ENCODE results near the gene ZNF83. TPM values are rescaled to one million over a fixed set of nuclear protein-coding genes. Genes with fewer than 3 reads are reported as not detected.
"Not testable (repeated sequence)": the region's sequence is repeated elsewhere in the genome, so short reads cannot be mapped to it uniquely, and the experiment has no call there.

Gene ZNF83
- total RNA-seq, 1 experiment from 2014 or later: 45.4 TPM

- TF ChIP-seq, protein P1, sequence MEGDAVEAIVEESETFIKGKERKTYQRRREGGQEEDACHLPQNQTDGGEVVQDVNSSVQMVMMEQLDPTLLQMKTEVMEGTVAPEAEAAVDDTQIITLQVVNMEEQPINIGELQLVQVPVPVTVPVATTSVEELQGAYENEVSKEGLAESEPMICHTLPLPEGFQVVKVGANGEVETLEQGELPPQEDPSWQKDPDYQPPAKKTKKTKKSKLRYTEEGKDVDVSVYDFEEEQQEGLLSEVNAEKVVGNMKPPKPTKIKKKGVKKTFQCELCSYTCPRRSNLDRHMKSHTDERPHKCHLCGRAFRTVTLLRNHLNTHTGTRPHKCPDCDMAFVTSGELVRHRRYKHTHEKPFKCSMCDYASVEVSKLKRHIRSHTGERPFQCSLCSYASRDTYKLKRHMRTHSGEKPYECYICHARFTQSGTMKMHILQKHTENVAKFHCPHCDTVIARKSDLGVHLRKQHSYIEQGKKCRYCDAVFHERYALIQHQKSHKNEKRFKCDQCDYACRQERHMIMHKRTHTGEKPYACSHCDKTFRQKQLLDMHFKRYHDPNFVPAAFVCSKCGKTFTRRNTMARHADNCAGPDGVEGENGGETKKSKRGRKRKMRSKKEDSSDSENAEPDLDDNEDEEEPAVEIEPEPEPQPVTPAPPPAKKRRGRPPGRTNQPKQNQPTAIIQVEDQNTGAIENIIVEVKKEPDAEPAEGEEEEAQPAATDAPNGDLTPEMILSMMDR (conservative IDR thresholded peaks at IDR 0.05; ENCODE audit: low read depth, low read length): no peak
- no peak for TF ChIP-seq EZH2 (IDR thresholded peaks at IDR 0.05; ENCODE audit: low read length, unreplicated experiment)
- TF ChIP-seq EZH2phosphoT487 (IDR thresholded peaks at IDR 0.05; ENCODE audit: borderline replicate concordance, low read length): no peak
Measured at GRCh38 chr19:52635786-52636570, 2.2 kb downstream of the ZNF83 start.

GRCh38 chr19:52627441-52627840 is 10.7 kb downstream of the ZNF83 start:
- H3K9me3 ChIP-seq (ENCODE audit: low read length); H3K4me2 ChIP-seq (ENCODE audit: low read length); H3K9ac ChIP-seq (ENCODE audit: low read length); H3K4me3 ChIP-seq (ENCODE audit: low read length); H3K27me3 ChIP-seq (ENCODE audit: low read length); intact Hi-C loops (cut with micrococcal nuclease); H3K4me1 ChIP-seq (ENCODE audit: insufficient read depth, low read length); H3K9me2 ChIP-seq (replicated peaks; ENCODE audit: low read length); H4K20me1 ChIP-seq (ENCODE audit: low read length); CTCF ChIA-PET; H3F3A ChIP-seq (ENCODE audit: low read length, unreplicated experiment); DNase-seq; H3K27ac ChIP-seq (ENCODE audit: low read length); H2AFZ ChIP-seq (ENCODE audit: low read length); H3K79me2 ChIP-seq (ENCODE audit: low read length); ATAC-seq; BruUV-seq (replicated peaks); POLR2A ChIA-PET (ENCODE audit: unreplicated experiment): not testable (repeated sequence)
- H3K36me3 ChIP-seq (ENCODE audit: low read depth, low read length): peaks cover 34% of the 10 kb centered on the region

More at GRCh38 chr19:52635786-52636570, 2.2 kb downstream of the ZNF83 start:
- Histone ChIP-seq H3K9me2 (replicated peaks; ENCODE audit: low read length) (no peaks in the 10 kb centered on the region), H3K79me2 (ENCODE audit: low read length) (peaks cover 7% of the 10 kb centered on the region; the same call in 1 of the 2 replicates), H3K4me3 (ENCODE audit: low read length) (no peak overlapping the region), H3K27ac (ENCODE audit: low read length) (no peak overlapping the region), H3K4me1 (ENCODE audit: insufficient read depth, low read length) (peaks cover 7% of the 10 kb centered on the region; the same call in 1 of the 2 replicates), H4K20me1 (ENCODE audit: low read length) (no peaks in the 10 kb centered on the region), H3K9ac (ENCODE audit: low read length) (no peak overlapping the region), H3K9me3 (ENCODE audit: low read length) (no peaks in the 10 kb centered on the region), H3K27me3 (ENCODE audit: low read length) (no peaks in the 10 kb centered on the region), H2AFZ (ENCODE audit: low read length) (no peak overlapping the region), H3F3A (ENCODE audit: low read length, unreplicated experiment) (no peaks in the 10 kb centered on the region), H3K36me3 (ENCODE audit: low read depth, low read length) (no peaks in the 10 kb centered on the region), H3K4me2 (ENCODE audit: low read length) (no peak overlapping the region)
- ChIA-PET POLR2A (ENCODE audit: unreplicated experiment) (no interaction called here), CTCF (no interaction called here)
- no TSS peak for BruUV-seq (replicated peaks)
- DNase-seq (no peak), ATAC-seq (no peak)
- intact Hi-C loops (cut with micrococcal nuclease): loop anchor here (5.0 kb wide), 2 partner anchors 56 to 86 kb away; no protein-coding TSS in a partner anchor

GRCh38 chr19:52626915-52627314 is 11.2 kb downstream of the ZNF83 start:
- Histone ChIP-seq H3K4me2 (ENCODE audit: low read length) (no peak overlapping the region), H3K4me1 (ENCODE audit: insufficient read depth, low read length) (no peaks in the 10 kb centered on the region), H3K9me3 (ENCODE audit: low read length) (no peaks in the 10 kb centered on the region), H3K79me2 (ENCODE audit: low read length) (no peaks in the 10 kb centered on the region), H3K36me3 (ENCODE audit: low read depth, low read length) (peaks cover 39% of the 10 kb centered on the region), H4K20me1 (ENCODE audit: low read length) (no peaks in the 10 kb centered on the region), H3K27me3 (ENCODE audit: low read length) (no peaks in the 10 kb centered on the region), H3K27ac (ENCODE audit: low read length) (no peak overlapping the region), H3F3A (ENCODE audit: low read length, unreplicated experiment) (no peaks in the 10 kb centered on the region), H3K4me3 (ENCODE audit: low read length) (no peak overlapping the region), H3K9ac (ENCODE audit: low read length) (no peak overlapping the region), H3K9me2 (replicated peaks; ENCODE audit: low read length) (no peaks in the 10 kb centered on the region), H2AFZ (ENCODE audit: low read length) (no peak overlapping the region)
- no TSS peak for BruUV-seq (replicated peaks)
- POLR2A ChIA-PET (ENCODE audit: unreplicated experiment): no interaction called here
- CTCF ChIA-PET: no interaction called here
- no peak for TF ChIP-seq EZH2 (IDR thresholded peaks at IDR 0.05; ENCODE audit: low read length, unreplicated experiment)
- TF ChIP-seq, protein P1 (conservative IDR thresholded peaks at IDR 0.05; ENCODE audit: low read depth, low read length): no peak
- TF ChIP-seq EZH2phosphoT487 (IDR thresholded peaks at IDR 0.05; ENCODE audit: borderline replicate concordance, low read length): no peak
- ATAC-seq (no peak), DNase-seq (no peak)
- intact Hi-C loops (cut with micrococcal nuclease): no loop called here

All from PC-3 (cell line).